Parathyroid adenoma (tissue), 2 donors: ENCODE results near the gene IGFBP2.

ENCODE experiments used
- H2AFZ ChIP-seq: fragments of 300-600 bp; sonication (generic); one replicate; pipeline ENCODE4 v1.7.0; 2017; ENCODE audit warnings: antibody characterized with exemption, mild to moderate bottlenecking
- H3K27ac ChIP-seq: fragments of 300-600 bp; sonication (generic); one replicate; pipeline ENCODE4 v1.7.0; 2017
- H3K27me3 ChIP-seq: fragments of 300-600 bp; sonication (generic); one replicate; pipeline ENCODE4 v1.7.0; 2017; ENCODE audit warnings: low read length; ENCODE audit not compliant: control insufficient read depth, insufficient read depth
- H3K36me3 ChIP-seq: fragments of 300-600 bp; sonication (generic); one replicate; pipeline ENCODE4 v1.7.0; 2017; ENCODE audit warnings: low read length; ENCODE audit not compliant: control insufficient read depth, insufficient read depth
- H3K4me1 ChIP-seq: fragments of 300-600 bp; sonication (generic); one replicate; pipeline ENCODE4 v1.7.0; 2017; ENCODE audit warnings: control low read depth
- H3K4me2 ChIP-seq: fragments of 300-600 bp; sonication (generic); one replicate; pipeline ENCODE4 v1.7.0; 2017; ENCODE audit warnings: low read length
- H3K4me3 ChIP-seq: fragments of 300-600 bp; sonication (generic); one replicate; pipeline ENCODE4 v1.7.0; 2017; ENCODE audit warnings: low read depth, low read length
- H3K79me2 ChIP-seq: fragments of 300-600 bp; sonication (generic); one replicate; pipeline ENCODE4 v1.7.0; 2017; ENCODE audit warnings: control low read depth
- H3K9ac ChIP-seq: fragments of 300-600 bp; sonication (generic); one replicate; pipeline ENCODE4 v1.7.0; 2017; ENCODE audit warnings: mild to moderate bottlenecking
- H3K9me3 ChIP-seq: fragments of 300-600 bp; sonication (generic); one replicate; pipeline ENCODE4 v1.7.0; 2017; ENCODE audit warnings: low read length; ENCODE audit not compliant: control insufficient read depth
- CTCF ChIP-seq: fragments of 300-600 bp; sonication (generic); IDR thresholded peaks from one replicate; pipeline ENCODE4 v1.7.0; 2017; ENCODE audit warnings: antibody characterized with exemption, mild to moderate bottlenecking
- donor health status: primary hyperparathyroidism.

Gene IGFBP2

DNA sequence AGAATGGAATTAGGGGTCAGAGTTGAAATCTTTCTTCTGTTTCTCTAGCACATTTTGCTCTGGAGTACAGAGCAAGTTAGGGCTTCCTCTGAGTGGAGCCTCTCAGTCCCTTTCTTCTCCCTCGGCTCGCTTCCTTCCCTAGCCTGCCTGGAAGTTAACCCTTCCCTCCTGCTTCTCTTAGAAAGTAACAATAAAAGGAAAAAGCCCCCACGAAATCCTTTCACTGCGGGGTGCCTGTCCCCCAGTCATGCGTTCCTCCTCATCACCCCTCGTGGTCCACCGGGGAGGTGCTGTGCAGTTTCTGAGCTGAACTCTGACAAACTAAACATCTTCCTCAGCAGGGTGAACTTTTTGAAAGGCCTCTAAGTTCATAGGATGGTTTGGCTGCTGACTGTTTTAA lies 2.0 kb downstream of the IGFBP2 start:
- no peak overlapping the region for H3K27ac ChIP-seq
- no peaks in the 10 kb centered on the region for H3K4me1 ChIP-seq
- H3K9ac ChIP-seq: no peak overlapping the region
- H3K4me3 ChIP-seq: no peak overlapping the region
- no peak for TF ChIP-seq CTCF
- no peaks in the 10 kb centered on the region for H3K27me3 ChIP-seq
- no peaks in the 10 kb centered on the region for H3K36me3 ChIP-seq
- peak overlapping the region; percentile 35 for H3K4me2 ChIP-seq
- no peak overlapping the region for H2AFZ ChIP-seq
- H3K9me3 ChIP-seq: no peaks in the 10 kb centered on the region
- no peaks in the 10 kb centered on the region for H3K79me2 ChIP-seq

DNA sequence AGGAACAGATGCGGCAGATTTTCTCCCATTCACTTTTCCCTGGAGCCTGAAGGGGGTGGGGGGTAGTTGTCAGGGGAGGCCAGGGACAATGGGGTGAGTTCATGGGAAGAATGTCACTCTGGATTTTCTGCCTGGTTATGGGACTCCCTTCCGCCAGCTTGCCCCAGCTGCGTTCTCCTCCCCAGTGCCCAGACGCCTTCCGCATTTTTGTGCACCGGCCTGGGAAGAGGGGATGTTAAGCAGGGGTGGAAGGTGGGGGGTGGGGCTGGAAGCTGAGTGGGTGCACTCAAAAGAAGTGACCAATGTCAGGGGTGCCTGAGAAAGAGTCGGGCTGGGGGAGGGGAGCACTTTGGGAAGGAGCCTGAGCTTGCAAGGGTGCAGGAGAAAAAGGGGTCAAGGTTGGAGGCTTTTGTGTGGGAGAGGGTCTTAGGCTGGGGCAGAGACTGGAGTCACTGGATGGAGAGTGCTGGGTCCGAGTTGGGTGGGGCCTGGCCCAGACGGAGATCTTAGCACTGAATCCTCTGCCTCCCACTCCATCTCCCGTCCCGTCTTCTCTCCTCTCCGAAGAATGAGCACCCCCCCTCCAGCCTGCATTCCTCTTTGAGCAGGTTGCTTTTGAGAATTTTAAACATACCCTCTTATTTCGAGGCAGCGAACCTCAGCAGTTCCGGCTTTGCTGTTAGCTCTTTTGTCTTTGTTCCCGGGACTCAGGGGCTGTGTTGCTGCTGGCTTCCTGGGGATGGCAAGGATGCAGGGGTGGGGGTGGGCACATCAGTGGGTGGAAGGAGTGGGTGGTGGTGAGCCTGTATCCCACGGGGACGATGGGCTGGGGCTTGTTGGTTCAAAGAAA lies 2.7 kb downstream of the IGFBP2 start:
- no peak overlapping the region for H3K27ac ChIP-seq
- H3K27me3 ChIP-seq: no peaks in the 10 kb centered on the region
- no peaks in the 10 kb centered on the region for H3K4me1 ChIP-seq

GRCh38 chr2:216636551-216637450 lies 3.6 kb downstream of the IGFBP2 start:
- Histone ChIP-seq H3K4me3 (no peak overlapping the region), H3K27me3 (no peaks in the 10 kb centered on the region), H3K27ac (no peak overlapping the region), H2AFZ (no peak overlapping the region), H3K4me1 (no peaks in the 10 kb centered on the region), H3K4me2 (no peak overlapping the region), H3K79me2 (no peaks in the 10 kb centered on the region), H3K9me3 (no peaks in the 10 kb centered on the region), H3K9ac (no peak overlapping the region), H3K36me3 (no peaks in the 10 kb centered on the region)
- no peak for TF ChIP-seq CTCF

More for the DNA sequence above, 2.7 kb downstream of the IGFBP2 start:
- Histone ChIP-seq H3K9ac (no peak overlapping the region), H3K79me2 (no peaks in the 10 kb centered on the region), H3K9me3 (no peaks in the 10 kb centered on the region), H3K36me3 (no peaks in the 10 kb centered on the region), H3K4me2 (no peak overlapping the region), H2AFZ (no peak overlapping the region), H3K4me3 (no peak overlapping the region)
- TF ChIP-seq CTCF: no peak

- TF ChIP-seq CTCF: no peak
- no peaks in the 10 kb centered on the region for H3K27me3 ChIP-seq
- no peaks in the 10 kb centered on the region for H3K4me1 ChIP-seq
- H3K27ac ChIP-seq: no peak overlapping the region
- no peaks in the 10 kb centered on the region for H3K79me2 ChIP-seq
- no peak overlapping the region for H2AFZ ChIP-seq
- no peaks in the 10 kb centered on the region for H3K9me3 ChIP-seq
- no peak overlapping the region for H3K9ac ChIP-seq
- H3K36me3 ChIP-seq: no peaks in the 10 kb centered on the region
- H3K4me2 ChIP-seq: no peak overlapping the region
- no peak overlapping the region for H3K4me3 ChIP-seq
Measured at GRCh38 chr2:216637472-216637871, 4.3 kb downstream of the IGFBP2 start.
